ENCODE measurements around the gene ZNF683.

Gene ZNF683

DNA sequence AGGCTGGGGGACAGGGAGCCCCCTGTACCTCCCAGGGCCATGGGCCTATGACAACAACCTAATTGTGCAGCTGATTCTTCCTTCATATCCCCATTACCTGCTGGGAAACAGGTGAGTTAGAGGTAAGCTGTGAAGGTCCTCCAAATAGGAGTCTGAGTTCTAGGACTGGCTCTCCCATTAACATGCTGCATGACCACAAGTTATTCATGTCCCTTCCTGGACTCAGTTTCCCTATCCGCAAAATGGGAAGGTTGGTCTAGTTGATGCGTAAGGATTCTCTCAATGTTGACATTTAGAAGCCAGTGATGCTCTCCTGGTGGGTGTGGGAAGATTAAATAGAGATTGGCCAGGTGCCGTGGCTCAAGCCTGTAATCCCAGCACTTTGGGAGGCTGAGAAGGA is 4.1 kb downstream of the ZNF683 start:
- no peak overlapping the region for H3K9ac ChIP-seq (ENCODE audit: low read length)

DNA sequence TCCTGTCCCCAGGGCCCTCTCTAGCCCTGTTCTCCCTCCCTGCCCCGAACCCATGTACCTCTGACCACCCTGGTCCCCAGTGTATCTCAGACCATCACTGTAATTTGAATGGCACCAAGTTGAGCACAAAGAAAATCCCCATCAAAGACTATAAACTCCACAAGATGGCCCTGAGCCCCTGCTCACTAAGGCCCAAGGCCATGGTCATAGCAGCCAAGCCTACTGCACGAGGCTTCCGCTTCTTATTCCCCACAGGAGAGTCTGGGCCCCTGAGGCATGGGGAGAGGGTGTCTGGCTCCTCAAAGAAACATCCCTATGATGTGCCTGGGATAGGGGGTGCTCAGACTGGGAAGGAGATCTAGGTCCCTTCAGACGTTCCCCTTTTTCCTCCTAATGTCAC is 4.5 kb downstream of the ZNF683 start:
- TF ChIP-seq EZH2 (optimal IDR thresholded peaks at IDR 0.05; ENCODE audit: low read depth, low read length) (no peak), EZH2phosphoT487 (IDR thresholded peaks at IDR 0.05; ENCODE audit: low read length) (no peak)
- TF ChIP-seq, protein P1, sequence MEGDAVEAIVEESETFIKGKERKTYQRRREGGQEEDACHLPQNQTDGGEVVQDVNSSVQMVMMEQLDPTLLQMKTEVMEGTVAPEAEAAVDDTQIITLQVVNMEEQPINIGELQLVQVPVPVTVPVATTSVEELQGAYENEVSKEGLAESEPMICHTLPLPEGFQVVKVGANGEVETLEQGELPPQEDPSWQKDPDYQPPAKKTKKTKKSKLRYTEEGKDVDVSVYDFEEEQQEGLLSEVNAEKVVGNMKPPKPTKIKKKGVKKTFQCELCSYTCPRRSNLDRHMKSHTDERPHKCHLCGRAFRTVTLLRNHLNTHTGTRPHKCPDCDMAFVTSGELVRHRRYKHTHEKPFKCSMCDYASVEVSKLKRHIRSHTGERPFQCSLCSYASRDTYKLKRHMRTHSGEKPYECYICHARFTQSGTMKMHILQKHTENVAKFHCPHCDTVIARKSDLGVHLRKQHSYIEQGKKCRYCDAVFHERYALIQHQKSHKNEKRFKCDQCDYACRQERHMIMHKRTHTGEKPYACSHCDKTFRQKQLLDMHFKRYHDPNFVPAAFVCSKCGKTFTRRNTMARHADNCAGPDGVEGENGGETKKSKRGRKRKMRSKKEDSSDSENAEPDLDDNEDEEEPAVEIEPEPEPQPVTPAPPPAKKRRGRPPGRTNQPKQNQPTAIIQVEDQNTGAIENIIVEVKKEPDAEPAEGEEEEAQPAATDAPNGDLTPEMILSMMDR (IDR thresholded peaks at IDR 0.05; ENCODE audit: low read length): no peak
- no peak overlapping the region for H2AFZ ChIP-seq (ENCODE audit: low read length)
- no peaks in the 10 kb centered on the region for H3K36me3 ChIP-seq (replicated peaks; ENCODE audit: insufficient read depth, low read length)

More for the DNA sequence above, 4.1 kb downstream of the ZNF683 start:
- no peak overlapping the region for H3K27ac ChIP-seq (ENCODE audit: low read length)
- no peak for DNase-seq
- H3K4me2 ChIP-seq (ENCODE audit: low read depth, low read length): no peak overlapping the region
- H3K36me3 ChIP-seq (replicated peaks; ENCODE audit: insufficient read depth, low read length): no peaks in the 10 kb centered on the region
- H4K20me1 ChIP-seq (ENCODE audit: insufficient read depth, low read length): no peaks in the 10 kb centered on the region
- H2AFZ ChIP-seq (ENCODE audit: low read length): no peak overlapping the region
- H3K9me3 ChIP-seq (replicated peaks; ENCODE audit: insufficient read depth, low read length): no peaks in the 10 kb centered on the region
- H3F3A ChIP-seq (ENCODE audit: insufficient read depth, low read length): no peaks in the 10 kb centered on the region
- no peak overlapping the region for H3K4me3 ChIP-seq (ENCODE audit: low read length)
- H3K4me1 ChIP-seq (ENCODE audit: low read length): no peaks in the 10 kb centered on the region
- TF ChIP-seq EZH2 (optimal IDR thresholded peaks at IDR 0.05; ENCODE audit: low read depth, low read length) (no peak), EZH2phosphoT487 (IDR thresholded peaks at IDR 0.05; ENCODE audit: low read length) (no peak)
- TF ChIP-seq, protein P1 (IDR thresholded peaks at IDR 0.05; ENCODE audit: low read length): no peak
- H3K79me2 ChIP-seq (ENCODE audit: low read length): no peaks in the 10 kb centered on the region
- no peaks in the 10 kb centered on the region for H3K9me2 ChIP-seq (replicated peaks; ENCODE audit: insufficient read depth, low read length)
- peaks cover 28% of the 10 kb centered on the region for H3K27me3 ChIP-seq (replicated peaks; ENCODE audit: insufficient read depth, low read length)

DNA sequence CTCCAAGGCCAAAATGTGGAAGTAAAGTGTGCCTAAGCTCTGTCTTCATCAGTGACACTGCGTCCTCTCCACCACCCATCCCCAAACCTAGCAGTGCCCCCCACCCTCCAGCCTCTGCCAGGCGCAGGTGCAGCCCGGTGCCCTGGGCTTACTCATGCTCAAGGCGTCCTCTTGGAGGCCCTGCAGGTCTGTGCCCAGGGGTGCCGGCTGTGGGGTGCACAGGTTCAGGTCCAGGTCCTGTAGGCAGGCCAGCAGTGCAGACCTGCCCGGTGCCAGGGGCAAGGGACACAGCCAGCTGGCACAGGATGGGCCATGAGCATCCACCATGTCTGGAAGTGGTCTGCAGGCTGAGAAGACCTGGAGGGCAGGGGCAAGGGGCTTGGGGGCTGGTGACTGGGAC is 5.1 kb downstream of the ZNF683 start:
- no peaks in the 10 kb centered on the region for H3K36me3 ChIP-seq (replicated peaks; ENCODE audit: insufficient read depth, low read length)
- no peaks in the 10 kb centered on the region for H3K9me3 ChIP-seq (replicated peaks; ENCODE audit: insufficient read depth, low read length)
- no peaks in the 10 kb centered on the region for H3K79me2 ChIP-seq (ENCODE audit: low read length)
- no peak overlapping the region for H3K27ac ChIP-seq (ENCODE audit: low read length)
- H3K9ac ChIP-seq (ENCODE audit: low read length): no peak overlapping the region
- no peak overlapping the region for H2AFZ ChIP-seq (ENCODE audit: low read length)
- no peaks in the 10 kb centered on the region for H3K9me2 ChIP-seq (replicated peaks; ENCODE audit: insufficient read depth, low read length)
- no peak overlapping the region for H3K4me3 ChIP-seq (ENCODE audit: low read length)
- H3K4me1 ChIP-seq (ENCODE audit: low read length): no peaks in the 10 kb centered on the region
- no peak overlapping the region for H3K4me2 ChIP-seq (ENCODE audit: low read depth, low read length)
- TF ChIP-seq, protein P1 (IDR thresholded peaks at IDR 0.05; ENCODE audit: low read length): no peak
- TF ChIP-seq EZH2phosphoT487 (IDR thresholded peaks at IDR 0.05; ENCODE audit: low read length): no peak
- TF ChIP-seq EZH2 (optimal IDR thresholded peaks at IDR 0.05; ENCODE audit: low read depth, low read length): no peak
- H3F3A ChIP-seq (ENCODE audit: insufficient read depth, low read length): no peaks in the 10 kb centered on the region
- no peak for DNase-seq
- H4K20me1 ChIP-seq (ENCODE audit: insufficient read depth, low read length): no peaks in the 10 kb centered on the region
- peaks cover 28% of the 10 kb centered on the region for H3K27me3 ChIP-seq (replicated peaks; ENCODE audit: insufficient read depth, low read length)

More for the DNA sequence above, 4.5 kb downstream of the ZNF683 start:
- no peaks in the 10 kb centered on the region for H3F3A ChIP-seq (ENCODE audit: insufficient read depth, low read length)
- no peak overlapping the region for H3K4me3 ChIP-seq (ENCODE audit: low read length)
- no peak overlapping the region for H3K4me2 ChIP-seq (ENCODE audit: low read depth, low read length)
- no peaks in the 10 kb centered on the region for H3K9me3 ChIP-seq (replicated peaks; ENCODE audit: insufficient read depth, low read length)
- DNase-seq: no peak
- no peaks in the 10 kb centered on the region for H3K9me2 ChIP-seq (replicated peaks; ENCODE audit: insufficient read depth, low read length)
- H3K4me1 ChIP-seq (ENCODE audit: low read length): no peaks in the 10 kb centered on the region
- peaks cover 28% of the 10 kb centered on the region for H3K27me3 ChIP-seq (replicated peaks; ENCODE audit: insufficient read depth, low read length)
- H3K27ac ChIP-seq (ENCODE audit: low read length): no peak overlapping the region
- no peaks in the 10 kb centered on the region for H3K79me2 ChIP-seq (ENCODE audit: low read length)
- no peaks in the 10 kb centered on the region for H4K20me1 ChIP-seq (ENCODE audit: insufficient read depth, low read length)
- no peak overlapping the region for H3K9ac ChIP-seq (ENCODE audit: low read length)
